HepG2 (cell line): ENCODE data around the gene HMGB2. TPM values are rescaled to one million over a fixed set of nuclear protein-coding genes. Genes with fewer than 3 reads are reported as not detected.

Experiments
- ATAC-seq: fragments of 200-7000 bp; cut with Tn5 transposase; 3 replicates; pipeline ENCODE4 v1.9.1; 2020; ENCODE audit warnings: mild to moderate bottlenecking, moderate library complexity
- BruUV-seq: library from RNA; stranded (reverse); fragments of 400-500 nt; replicated peaks from 2 replicates; lab custom pipeline; 2021; lab: Mats Ljungman, UMichigan
- CTCF ChIA-PET: fragments of 300-600 bp; formaldehyde crosslinking; extraction: SDS; loops from one replicate; lab custom pipeline; 2021; ENCODE audit warnings: low total read pairs, inconsistent platforms, low intra/inter-chr PET ratio; lab: Yijun Ruan, JAX
- POLR2A ChIA-PET: fragments of 350-600 bp; sonication (Branson Sonifier 250); formaldehyde crosslinking; loops from one replicate; lab custom pipeline; 2020; ENCODE audit warnings: antibody characterized with exemption, inconsistent platforms; lab: Yijun Ruan, JAX
- DNase-seq: peaks from one replicate; pipeline ENCODE4 v3.0.0-alpha.2; 2015; ENCODE audit warnings: low spot score
- FAIRE-seq: peaks from 3 replicates; lab custom pipeline; 2011; peaks lifted over from hg19 to GRCh38; lab: Jason Lieb, UNC
- H2AFZ ChIP-seq: one replicate; pipeline ENCODE4 v1.6.1; 2011; ENCODE audit warnings: low read length, inconsistent platforms
- H3K27ac ChIP-seq: fragments of 300-600 bp; 3 replicates; pipeline ENCODE4 v1.8.0; 2011; ENCODE audit warnings: mixed run types, mild to moderate bottlenecking, mixed read lengths, low read length, inconsistent platforms; ENCODE audit not compliant: insufficient read depth; ENCODE audit errors: extremely low read length
- H3K27me3 ChIP-seq, 2 experiments: fragments of 200-600 bp in 1 of 2; 2 replicates in 1 of 2; 3 replicates in 1 of 2; pipeline versions ENCODE4 v1.6.0 to v1.8.0; 2011; ENCODE audit warnings: low read length in 2 of 2, mild to moderate bottlenecking in 2 of 2, moderate library complexity in 2 of 2, inconsistent platforms in 1 of 2; ENCODE audit not compliant: insufficient read depth in 2 of 2, control insufficient read depth in 1 of 2
- H3K36me3 ChIP-seq, 2 experiments: fragments of 200-600 bp in 1 of 2; replicated peaks in 1 of 2; 2 replicates in 1 of 2; 3 replicates in 1 of 2; pipeline versions ENCODE4 v1.5.1 to v1.8.0; 2011; ENCODE audit warnings: low read length in 2 of 2, inconsistent platforms in 1 of 2; ENCODE audit not compliant: insufficient read depth in 2 of 2, control insufficient read depth in 1 of 2
- H3K4me1 ChIP-seq: 2 replicates; pipeline ENCODE4 v1.5.1; 2012; ENCODE audit warnings: low read length, inconsistent platforms; ENCODE audit not compliant: insufficient read depth
- H3K4me2 ChIP-seq: 2 replicates; pipeline ENCODE4 v1.6.0; 2011; ENCODE audit warnings: low read depth, low read length, inconsistent platforms
- H3K4me3 ChIP-seq, 3 experiments: fragments of 200-600 bp in 1 of 3; sonication (generic), shearing (Covaris generic) in 1 of 3; replicated peaks in 1 of 3; 2 replicates each; pipeline ENCODE4 v1.5.1; 2011 to 2016; ENCODE audit warnings: low read length in 3 of 3, inconsistent platforms in 2 of 3, low read depth in 2 of 3, mild to moderate bottlenecking in 2 of 3, control low read depth in 1 of 3, mixed read lengths in 1 of 3; ENCODE audit not compliant: insufficient read depth in 1 of 3
- H3K79me2 ChIP-seq: one replicate; pipeline ENCODE4 v1.6.1; 2011; ENCODE audit warnings: low read length, inconsistent platforms; ENCODE audit not compliant: insufficient read depth
- H3K9ac ChIP-seq: 2 replicates; pipeline ENCODE4 v1.6.0; 2011; ENCODE audit warnings: mild to moderate bottlenecking, low read depth, low read length, inconsistent platforms; ENCODE audit not compliant: insufficient read depth
- H3K9me3 ChIP-seq: 2 replicates; pipeline ENCODE4 v1.5.1; 2012; ENCODE audit warnings: mild to moderate bottlenecking, low read length
- H4K20me1 ChIP-seq: 2 replicates; pipeline ENCODE4 v1.6.0; 2011; ENCODE audit warnings: inconsistent platforms, mild to moderate bottlenecking, low read length, moderate library complexity; ENCODE audit not compliant: insufficient read depth
- EED ChIP-seq: sonication (generic); formaldehyde crosslinking; IDR thresholded peaks from 2 replicates; pipeline ENCODE4 v1.5.0; 2020; ENCODE audit warnings: mild to moderate bottlenecking, missing genetic modification reagents
- MAFK ChIP-seq, 2 experiments: IDR thresholded peaks in 1 of 2; conservative IDR thresholded peaks in 1 of 2; 2 replicates each; pipeline ENCODE4 v1.6.1; 2011; ENCODE audit warnings: improper control_type of control experiment in 2 of 2, low read length in 2 of 2
- NRL ChIP-seq: sonication (generic); formaldehyde crosslinking; IDR thresholded peaks from 2 replicates; pipeline ENCODE4 v1.5.0; 2020; ENCODE audit warnings: missing genetic modification reagents, mild to moderate bottlenecking, moderate library complexity, borderline replicate concordance
- RBM39 ChIP-seq: fragments of 200-400 bp; formaldehyde crosslinking; IDR thresholded peaks from one replicate; pipeline ENCODE4 v1.6.1; 2018; ENCODE audit warnings: antibody characterized with exemption, mild to moderate bottlenecking, low read depth, low read length; ENCODE audit not compliant: poor library complexity, severe bottlenecking
- RFX1 ChIP-seq: fragments of 450-650 bp; IDR thresholded peaks from 2 replicates; pipeline ENCODE4 v1.6.1; 2017
- SMARCE1 ChIP-seq: fragments of 450-650 bp; IDR thresholded peaks from 2 replicates; pipeline ENCODE4 v1.6.1; 2017; ENCODE audit warnings: borderline replicate concordance
- WGBS: methylation state at CpG from one replicate; pipeline ENCODE4 v1.1.6; 2017; ENCODE audit warnings: low lambda C conversion rate; 5-methylcytosine and 5-hydroxymethylcytosine counted together
- in situ Hi-C: cut with HindIII; loops from 2 replicates; pipeline ENCODE4 v1.10.0; 2017; ENCODE audit warnings: low pct_unique_long_range_greater_than_20kb; ENCODE audit not compliant: extremely low pct_ligation_motif_present
- intact Hi-C: fragments of 100-400 bp; cut with micrococcal nuclease; formaldehyde crosslinking; loops from one replicate; pipeline ENCODE4 v1.10.0; 2022; ENCODE audit not compliant: unreplicated experiment
- polyA plus RNA-seq, 8 experiments: library from polyadenylated mRNA; depleted of rRNA in 3 of 8; stranded (reverse) in 7 of 8; unstranded in 1 of 8; fragments of >200 nt; fragmentation: Illumina TruSeq in 4 of 8; extraction: Trizol in 4 of 8; gene quantifications; 2 replicates each; pipeline versions ENCODE4 v1.2.1 to v1.2.3, GENCODE V29; 2011 to 2016; ENCODE audit warnings: low read depth in 4 of 8, missing spikeins in 1 of 8, mixed read lengths in 1 of 8; ENCODE audit not compliant: insufficient read depth in 1 of 8
- total RNA-seq, 5 experiments: library from RNA; depleted of rRNA; stranded (reverse); fragments of >200 nt; fragmentation: Illumina TruSeq; extraction: Trizol; gene quantifications; 2 replicates each; pipeline ENCODE4 v1.2.3, GENCODE V29; 2016; ENCODE audit warnings: low read depth in 1 of 5
- TF ChIP-seq, protein P1 (sequence below): IDR thresholded peaks from 2 replicates; pipeline ENCODE4 v1.6.1; 2016; ENCODE audit warnings: missing genetic modification reagents, missing compliant biosample characterization
- TF ChIP-seq, protein P2 (sequence below): sonication (generic); formaldehyde crosslinking; IDR thresholded peaks from 2 replicates; pipeline ENCODE4 v1.4.0; 2020; ENCODE audit warnings: mild to moderate bottlenecking, missing genetic modification reagents

Gene HMGB2
- total and polyA plus RNA-seq, 2 of the 13 experiments (the other 11 are each of a cell fraction or from before 2014, with no cell fraction given) = 90.5 to 332 TPM

DNA sequence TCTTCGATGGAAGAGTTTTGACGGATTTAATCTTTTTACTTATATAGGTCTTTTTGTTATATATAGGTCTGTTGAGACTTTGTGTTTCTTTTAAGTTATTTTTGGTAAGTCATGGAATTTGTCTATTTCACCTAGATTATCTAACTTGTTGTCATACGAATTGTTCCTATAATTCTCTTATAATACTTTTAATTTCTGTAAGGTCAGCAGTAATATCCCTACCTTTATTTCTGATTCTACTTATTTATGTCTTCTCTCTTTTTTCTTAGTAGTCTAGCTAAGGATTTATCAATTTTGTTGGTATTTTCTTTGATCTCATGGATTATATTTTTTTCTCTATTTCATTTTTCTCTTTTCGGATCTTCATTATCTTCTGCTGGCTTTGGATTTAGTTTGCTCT lies 48.2 kb upstream of the HMGB2 start:
- ChIA-PET POLR2A (no interaction called here), CTCF (no interaction called here)
- H3K27ac ChIP-seq = no peak overlapping the region
- intact Hi-C loops (no loop called here), in situ Hi-C loops (no loop called here)
- H3K27me3 ChIP-seq = no peaks in the 10 kb centered on the region
- FAIRE-seq (no peak), DNase-seq (no peak), ATAC-seq (no peak)
- TF ChIP-seq NRL (CRISPR knock-in tag) = no peak
- no peak for TF ChIP-seq RFX1
- peak in 1 of 2 experiments; percentile 30; a peak in 1 of 4 replicates for TF ChIP-seq MAFK (conservative IDR thresholded peaks at IDR 0.05 in 1 of 2, IDR thresholded peaks at IDR 0.05 in 1 of 2; ENCODE audit: low read length in 2 of 2)
- TF ChIP-seq EED (CRISPR knock-in tag) = no peak
- TF ChIP-seq SMARCE1 = no peak
- TF ChIP-seq, protein P1, sequence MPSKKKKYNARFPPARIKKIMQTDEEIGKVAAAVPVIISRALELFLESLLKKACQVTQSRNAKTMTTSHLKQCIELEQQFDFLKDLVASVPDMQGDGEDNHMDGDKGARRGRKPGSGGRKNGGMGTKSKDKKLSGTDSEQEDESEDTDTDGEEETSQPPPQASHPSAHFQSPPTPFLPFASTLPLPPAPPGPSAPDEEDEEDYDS (CRISPR knock-in tag) = no peak
- TF ChIP-seq, protein P2, sequence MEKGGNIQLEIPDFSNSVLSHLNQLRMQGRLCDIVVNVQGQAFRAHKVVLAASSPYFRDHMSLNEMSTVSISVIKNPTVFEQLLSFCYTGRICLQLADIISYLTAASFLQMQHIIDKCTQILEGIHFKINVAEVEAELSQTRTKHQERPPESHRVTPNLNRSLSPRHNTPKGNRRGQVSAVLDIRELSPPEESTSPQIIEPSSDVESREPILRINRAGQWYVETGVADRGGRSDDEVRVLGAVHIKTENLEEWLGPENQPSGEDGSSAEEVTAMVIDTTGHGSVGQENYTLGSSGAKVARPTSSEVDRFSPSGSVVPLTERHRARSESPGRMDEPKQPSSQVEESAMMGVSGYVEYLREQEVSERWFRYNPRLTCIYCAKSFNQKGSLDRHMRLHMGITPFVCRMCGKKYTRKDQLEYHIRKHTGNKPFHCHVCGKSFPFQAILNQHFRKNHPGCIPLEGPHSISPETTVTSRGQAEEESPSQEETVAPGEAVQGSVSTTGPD (CRISPR knock-in tag) = no peak
- no peaks in the 10 kb centered on the region for H3K9me3 ChIP-seq
- no peaks in the 10 kb centered on the region for H3K79me2 ChIP-seq
- H3K4me2 ChIP-seq = no peak overlapping the region
- H3K36me3 ChIP-seq = no peaks in the 10 kb centered on the region
- no peaks in the 10 kb centered on the region for H4K20me1 ChIP-seq
- H3K4me3 ChIP-seq = no peak overlapping the region
- H2AFZ ChIP-seq = no peak overlapping the region
- WGBS = 93% methylated on average over 4 of the region's 4 CpGs
- H3K9ac ChIP-seq = no peak overlapping the region
- no peaks in the 10 kb centered on the region for H3K4me1 ChIP-seq
- no TSS peak for BruUV-seq

DNA sequence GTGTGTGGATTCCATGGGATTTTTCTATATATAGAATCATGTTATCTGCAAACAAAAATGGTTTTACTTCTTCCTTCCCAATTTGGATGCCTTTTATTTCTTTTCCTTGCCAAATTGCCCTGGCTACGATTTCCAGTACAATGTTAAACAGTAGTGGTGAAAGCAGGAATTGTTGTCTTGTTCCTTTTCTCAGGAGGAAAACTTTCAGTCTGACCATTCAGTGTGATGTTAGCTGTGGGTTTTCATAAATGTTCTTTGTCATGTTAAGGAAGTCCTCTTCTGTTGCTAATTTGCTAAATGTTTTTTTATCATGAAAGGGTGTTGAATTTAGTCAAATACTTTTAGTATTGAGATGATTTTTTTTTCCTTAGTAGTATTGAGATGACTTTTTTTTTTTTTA lies 47.5 kb upstream of the HMGB2 start:
- WGBS = 61% methylated on average over 1 of the region's 1 CpG
- intact Hi-C loops = no loop called here

More for the DNA sequence above, 47.5 kb upstream of the HMGB2 start:
- H4K20me1 ChIP-seq = no peaks in the 10 kb centered on the region
- H3K4me3 ChIP-seq = no peak overlapping the region
- TF ChIP-seq RBM39 = no peak
- no peak for FAIRE-seq
- no peak overlapping the region for H3K9ac ChIP-seq
- H3K79me2 ChIP-seq = no peaks in the 10 kb centered on the region
- no peaks in the 10 kb centered on the region for H3K27me3 ChIP-seq
- no peak overlapping the region for H3K4me2 ChIP-seq
- ATAC-seq = no peak
- CTCF ChIA-PET = no interaction called here
- no peak overlapping the region for H2AFZ ChIP-seq
- H3K9me3 ChIP-seq = no peaks in the 10 kb centered on the region
- POLR2A ChIA-PET = no interaction called here
- no peak overlapping the region for H3K27ac ChIP-seq
- no peaks in the 10 kb centered on the region; a peak in 1 of 5 replicates for H3K36me3 ChIP-seq
- in situ Hi-C loops = no loop called here
- no peak for DNase-seq
- no TSS peak for BruUV-seq
- H3K4me1 ChIP-seq = no peaks in the 10 kb centered on the region
